Ovary (tissue), 9 donors: ENCODE measurements around the gene SESTD1. TPM values are rescaled to one million over a fixed set of nuclear protein-coding genes. Genes with fewer than 3 reads are reported as not detected.

Experiments used
- DNase-seq, 5 donors: peaks; one replicate each; pipeline ENCODE4 v3.0.0-alpha.2; 2019 to 2020
- H3K27ac ChIP-seq, 2 donors: fragments of 200-600 bp; one replicate each; pipeline versions ENCODE4 v1.5.1 to v1.8.0; 2019 to 2022
- H3K27me3 ChIP-seq: fragments of 200-600 bp; one replicate; pipeline ENCODE4 v1.8.0; 2022
- H3K36me3 ChIP-seq: fragments of 200-600 bp; sonication (generic); one replicate; pipeline ENCODE4 v1.5.1; 2019
- H3K4me1 ChIP-seq: one replicate; pipeline ENCODE4 v1.8.1; 2013; ENCODE audit warnings: mild to moderate bottlenecking, moderate library complexity; ENCODE audit not compliant: insufficient read depth
- H3K4me3 ChIP-seq: fragments of 200-600 bp; sonication (generic); one replicate; pipeline ENCODE4 v1.5.1; 2017
- H3K9me3 ChIP-seq, 2 donors: fragments of 200-600 bp in 1 of 2; sonication (generic) in 1 of 2; one replicate each; pipeline versions ENCODE4 v1.5.1 to v1.8.1; 2013 to 2019; ENCODE audit warnings: mild to moderate bottlenecking in 1 of 2, moderate library complexity in 1 of 2
- EP300 ChIP-seq: sonication (generic); formaldehyde crosslinking; IDR thresholded peaks from one replicate; pipeline ENCODE4 v1.6.1; 2017; ENCODE audit warnings: antibody characterized with exemption
- POLR2A ChIP-seq: fragments of 450-650 bp; IDR thresholded peaks from one replicate; pipeline ENCODE4 v1.6.1; 2017; ENCODE audit warnings: antibody characterized with exemption, mild to moderate bottlenecking, moderate library complexity
- WGBS, 3 donors: extraction: QIAGEN DNeasy Blood & Tissue Kit in 1 of 3; methylation state at CpG; one replicate each; pipeline versions ENCODE4 v1.1.5 to v1.1.7; 2013 to 2017; 5-methylcytosine and 5-hydroxymethylcytosine counted together
- intact Hi-C, 4 donors: fragments of 100-400 bp; cut with DNase I; formaldehyde crosslinking; loops; one replicate each; pipeline versions ENCODE4 v1.11.0 to v1.15.1; 2022 to 2023
- polyA plus RNA-seq, 2 donors: library from polyadenylated mRNA; stranded (reverse); fragments of 200-250 nt in 1 of 2; fragments of 350-450 nt in 1 of 2; fragmentation: Illumina TruSeq in 1 of 2; extraction: RNeasy Lipid Tissue Mini Kit (QIAGEN cat#74804) in 1 of 2; gene quantifications; one replicate each; pipeline ENCODE4 v1.2.3, GENCODE V29; 2013 to 2014
- total RNA-seq, 7 donors: library from RNA; depleted of rRNA in 2 of 7; stranded (reverse); fragments of >200 nt in 2 of 7; fragmentation: NEBNext Ultra II Directional in 3 of 7; extraction: Animal tissue kit (Norgen Biotek cat#: 25700) in 3 of 7; gene quantifications; one replicate each; pipeline versions ENCODE4 v1.1.0 to v1.2.4, GENCODE V29; 2016 to 2023
- TF ChIP-seq, protein P1 (sequence below), 3 donors: fragments of 450-650 bp in 2 of 3; fragments of 200-600 bp in 1 of 3; IDR thresholded peaks; one replicate each; pipeline versions ENCODE4 v1.5.1 to v1.8.0; 2016 to 2022; ENCODE audit warnings: antibody characterized with exemption in 3 of 3, mild to moderate bottlenecking in 1 of 3
- donor health status: DM: no; HTN: no; CAD: no; lungs with moderate emphysema.
- donor health status: DM: no; HTN: no; CAD: no.
- donor health status: Bipolar disorder and iron deficiency.
- donor health status: DM: yes; HTN: yes; CAD: no.
- donor health status: DM: no; HTN: no; CAD: no.
- donor health status: DM: yes; HTN: yes; CAD: no.

SESTD1 gene
- total and polyA plus RNA-seq, 9 donors = 6.9 to 54.2 (median 39.3) TPM

DNA sequence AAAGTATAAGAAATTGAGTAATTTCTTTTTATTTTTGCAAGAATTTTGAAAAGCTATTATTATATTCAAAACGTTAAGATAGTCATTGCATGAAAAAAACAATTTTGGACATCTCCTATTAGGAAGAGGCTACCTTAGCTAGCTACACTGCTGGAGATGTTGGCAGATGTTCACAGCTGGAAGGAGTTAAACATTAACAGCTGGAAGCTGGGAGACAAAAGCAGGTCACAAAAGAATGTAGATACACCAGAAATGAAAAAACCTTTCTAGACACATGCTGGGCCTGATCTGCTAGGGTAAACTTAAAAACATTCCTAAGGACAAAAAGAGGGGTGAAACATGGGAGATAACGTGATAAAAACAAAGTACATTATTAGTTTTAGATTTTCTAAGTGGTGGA, 84.4 kb downstream of the SESTD1 start:
- H3K27ac ChIP-seq = no peak overlapping the region
- DNase-seq = no peak
- no peaks in the 10 kb centered on the region for H3K36me3 ChIP-seq
- intact Hi-C loops = no loop called here
- H3K27me3 ChIP-seq = no peaks in the 10 kb centered on the region
- no peaks in the 10 kb centered on the region for H3K9me3 ChIP-seq
- TF ChIP-seq, protein P1, sequence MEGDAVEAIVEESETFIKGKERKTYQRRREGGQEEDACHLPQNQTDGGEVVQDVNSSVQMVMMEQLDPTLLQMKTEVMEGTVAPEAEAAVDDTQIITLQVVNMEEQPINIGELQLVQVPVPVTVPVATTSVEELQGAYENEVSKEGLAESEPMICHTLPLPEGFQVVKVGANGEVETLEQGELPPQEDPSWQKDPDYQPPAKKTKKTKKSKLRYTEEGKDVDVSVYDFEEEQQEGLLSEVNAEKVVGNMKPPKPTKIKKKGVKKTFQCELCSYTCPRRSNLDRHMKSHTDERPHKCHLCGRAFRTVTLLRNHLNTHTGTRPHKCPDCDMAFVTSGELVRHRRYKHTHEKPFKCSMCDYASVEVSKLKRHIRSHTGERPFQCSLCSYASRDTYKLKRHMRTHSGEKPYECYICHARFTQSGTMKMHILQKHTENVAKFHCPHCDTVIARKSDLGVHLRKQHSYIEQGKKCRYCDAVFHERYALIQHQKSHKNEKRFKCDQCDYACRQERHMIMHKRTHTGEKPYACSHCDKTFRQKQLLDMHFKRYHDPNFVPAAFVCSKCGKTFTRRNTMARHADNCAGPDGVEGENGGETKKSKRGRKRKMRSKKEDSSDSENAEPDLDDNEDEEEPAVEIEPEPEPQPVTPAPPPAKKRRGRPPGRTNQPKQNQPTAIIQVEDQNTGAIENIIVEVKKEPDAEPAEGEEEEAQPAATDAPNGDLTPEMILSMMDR (IDR thresholded peaks at IDR 0.05) = no peak
- TF ChIP-seq EP300 (no peak), POLR2A (no peak)
- WGBS, 3 donors = 14 to 29% (median 20%) methylated on average over 2 of the region's 2 CpGs
- no peaks in the 10 kb centered on the region for H3K4me1 ChIP-seq
- no peak overlapping the region for H3K4me3 ChIP-seq

DNA sequence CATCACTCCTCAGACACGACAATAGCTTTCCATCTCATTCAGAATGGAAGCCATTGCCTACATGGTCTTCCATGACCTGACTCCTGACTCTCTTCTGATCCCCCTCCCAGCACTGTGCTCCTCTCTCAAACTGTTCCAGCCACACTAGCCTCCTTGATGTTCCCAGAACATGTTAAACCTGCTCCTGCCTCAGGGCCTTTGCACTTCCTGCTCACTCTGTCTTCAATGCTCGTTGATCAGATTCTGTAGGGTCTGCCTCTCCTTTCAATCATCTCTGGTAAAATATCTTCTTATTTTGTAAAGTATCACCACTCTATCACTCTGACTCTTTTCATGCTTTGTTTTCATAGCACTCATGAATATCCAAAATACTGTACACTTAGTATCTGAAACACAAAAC, 84.9 kb downstream of the SESTD1 start:
- Histone ChIP-seq H3K4me3 (no peak overlapping the region), H3K27ac (no peak overlapping the region), H3K9me3 (no peaks in the 10 kb centered on the region), H3K27me3 (no peaks in the 10 kb centered on the region), H3K4me1 (no peaks in the 10 kb centered on the region), H3K36me3 (no peaks in the 10 kb centered on the region)
- 64 to 82% (median 66%) methylated on average over 2 of the region's 2 CpGs for WGBS, 3 donors
- DNase-seq = no peak
- TF ChIP-seq, protein P1 (IDR thresholded peaks at IDR 0.05) = no peak
- TF ChIP-seq POLR2A (no peak), EP300 (no peak)
- intact Hi-C loops = no loop called here

DNA sequence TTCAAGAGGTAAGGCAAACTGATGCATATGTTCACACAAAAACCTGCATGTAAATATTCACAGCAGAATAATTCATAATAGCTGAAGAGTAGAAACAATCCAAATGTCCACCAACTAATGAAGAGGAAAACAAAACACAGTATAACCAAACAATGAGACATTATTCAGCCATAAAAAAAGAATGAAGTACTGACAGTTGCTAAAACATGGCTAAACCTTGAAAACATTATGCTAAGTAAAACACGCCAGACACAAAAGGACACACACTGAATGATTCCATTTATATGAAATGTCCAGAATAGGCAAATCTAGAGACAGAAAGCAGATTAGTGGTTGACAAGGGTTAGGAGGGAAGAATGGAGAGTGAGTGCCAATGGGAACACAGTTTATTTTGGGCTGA, 86.9 kb downstream of the SESTD1 start:
- TF ChIP-seq POLR2A = no peak
- TF ChIP-seq, protein P1 (IDR thresholded peaks at IDR 0.05) = no peak
- no peak for TF ChIP-seq EP300
- Histone ChIP-seq H3K27me3 (no peaks in the 10 kb centered on the region), H3K4me3 (no peak overlapping the region), H3K36me3 (no peaks in the 10 kb centered on the region), H3K4me1 (no peaks in the 10 kb centered on the region), H3K27ac (no peak overlapping the region), H3K9me3 (no peaks in the 10 kb centered on the region)
- no peak for DNase-seq
- intact Hi-C loops = no loop called here
- 76 to 86% (median 81%) methylated on average over 1 of the region's 1 CpG for WGBS, 3 donors

DNA sequence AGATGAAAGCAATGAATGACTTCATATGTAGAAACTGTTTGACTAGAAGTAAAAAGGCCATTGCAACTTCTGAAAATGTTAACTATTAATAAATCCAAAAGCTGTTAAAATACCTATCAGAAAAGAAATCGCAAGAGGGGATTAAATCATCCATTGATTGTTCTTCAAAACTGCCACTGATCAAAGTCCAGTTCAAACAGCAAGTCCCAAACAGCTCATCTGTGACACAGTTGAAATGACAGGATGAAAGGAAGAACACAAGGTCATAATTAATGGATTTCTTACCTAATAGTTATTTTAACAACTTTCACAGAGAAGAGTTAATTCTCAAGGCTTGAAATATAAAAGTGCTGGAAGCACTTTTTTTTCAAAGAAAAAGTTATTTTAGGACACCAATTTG, 90.4 kb downstream of the SESTD1 start:
- no peaks in the 10 kb centered on the region for H3K27me3 ChIP-seq
- no peak overlapping the region for H3K27ac ChIP-seq
- TF ChIP-seq, protein P1 (IDR thresholded peaks at IDR 0.05) = no peak
- no peak for TF ChIP-seq EP300
- no peak for TF ChIP-seq POLR2A
- 90 to 98% (median 96%) methylated on average over 1 of the region's 1 CpG for WGBS, 3 donors
- H3K36me3 ChIP-seq = no peaks in the 10 kb centered on the region
- H3K9me3 ChIP-seq = no peaks in the 10 kb centered on the region
- no peak for DNase-seq
- H3K4me3 ChIP-seq = no peak overlapping the region
- H3K4me1 ChIP-seq = no peaks in the 10 kb centered on the region
- intact Hi-C loops = no loop called here

DNA sequence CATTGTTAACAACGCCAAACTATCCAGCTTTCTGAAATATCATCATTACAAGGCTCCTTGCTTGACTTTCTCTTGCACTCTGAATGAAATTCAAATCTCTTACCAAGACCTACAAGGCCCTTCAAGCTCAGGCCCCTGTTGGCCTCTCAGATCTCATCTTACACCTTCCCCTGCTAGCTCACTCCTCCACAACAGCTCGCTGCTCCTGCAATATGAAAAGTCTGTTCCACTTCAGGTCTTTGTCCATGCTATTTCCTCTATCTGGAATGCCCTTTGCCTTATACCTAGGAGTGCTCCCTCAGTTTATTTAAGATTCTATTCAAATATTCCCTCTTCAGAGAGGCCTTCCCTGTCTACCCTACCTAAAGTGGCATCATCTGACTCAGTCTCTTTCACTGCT, 91.7 kb downstream of the SESTD1 start:
- WGBS, 3 donors = 99 to 100% (median 99%) methylated on average over 2 of the region's 2 CpGs
- Histone ChIP-seq H3K4me3 (no peak overlapping the region), H3K27ac (no peak overlapping the region), H3K36me3 (no peaks in the 10 kb centered on the region), H3K4me1 (no peaks in the 10 kb centered on the region), H3K9me3 (no peaks in the 10 kb centered on the region), H3K27me3 (no peaks in the 10 kb centered on the region)
- DNase-seq = no peak
- TF ChIP-seq, protein P1 (IDR thresholded peaks at IDR 0.05) = no peak
- TF ChIP-seq POLR2A (no peak), EP300 (no peak)
- intact Hi-C loops = no loop called here
